RWPE1 (cell line): ENCODE measurements around the gene PIP5K1C.
A peak's percentile ranks its signal among the peaks of the same experiment; 100 is the strongest.

ENCODE experiments used
- CTCF ChIA-PET: fragments of 350-600 bp; sonication (Branson Sonifier 250); formaldehyde crosslinking; extraction: SDS; loops from one replicate; lab custom pipeline; 2021; lab: Yijun Ruan, JAX
- POLR2A ChIA-PET: fragments of 400-600 bp; formaldehyde crosslinking; extraction: SDS; loops from one replicate; lab custom pipeline; 2020; ENCODE audit warnings: antibody characterized with exemption; ENCODE audit not compliant: low non-redundant PET; lab: Yijun Ruan, JAX
- DNase-seq: peaks from one replicate; pipeline ENCODE4 v3.0.0; 2012; ENCODE audit warnings: low spot score
- H3K27ac ChIP-seq: fragments of 450-650 bp; 2 replicates; pipeline ENCODE4 v1.5.1; 2017
- TF ChIP-seq, protein P1 (sequence below): fragments of 450-650 bp; conservative IDR thresholded peaks from 2 replicates; pipeline ENCODE4 v1.5.1; 2017; ENCODE audit warnings: low read depth, mild to moderate bottlenecking

PIP5K1C gene

DNA sequence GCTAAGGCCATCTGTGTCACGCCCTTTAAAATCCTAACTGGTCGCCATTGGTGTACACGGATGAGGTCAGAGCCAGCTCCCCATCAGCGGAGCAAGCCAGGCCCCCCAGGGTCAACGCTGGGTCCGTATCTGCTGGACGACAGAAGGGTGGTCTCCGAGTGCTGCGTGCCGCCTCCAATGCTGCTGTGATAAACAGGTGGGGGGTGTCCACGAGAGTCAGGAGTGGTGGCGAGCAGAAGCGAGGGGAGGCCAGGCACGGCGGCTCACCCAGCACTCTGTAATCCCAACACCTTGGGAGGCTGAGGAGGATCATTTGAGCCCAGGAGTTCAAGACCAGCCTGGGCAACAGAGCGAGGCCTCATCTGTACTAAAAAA, 42.9 kb downstream of the PIP5K1C start:
- CTCF ChIA-PET: interaction anchor here (1.7 kb wide), 1 partner anchor 9 kb away, joined by 6 read pairs; no protein-coding TSS in a partner anchor
- no peak overlapping the region for H3K27ac ChIP-seq
- no peak for DNase-seq
- POLR2A ChIA-PET: no interaction called here
- TF ChIP-seq, protein P1, sequence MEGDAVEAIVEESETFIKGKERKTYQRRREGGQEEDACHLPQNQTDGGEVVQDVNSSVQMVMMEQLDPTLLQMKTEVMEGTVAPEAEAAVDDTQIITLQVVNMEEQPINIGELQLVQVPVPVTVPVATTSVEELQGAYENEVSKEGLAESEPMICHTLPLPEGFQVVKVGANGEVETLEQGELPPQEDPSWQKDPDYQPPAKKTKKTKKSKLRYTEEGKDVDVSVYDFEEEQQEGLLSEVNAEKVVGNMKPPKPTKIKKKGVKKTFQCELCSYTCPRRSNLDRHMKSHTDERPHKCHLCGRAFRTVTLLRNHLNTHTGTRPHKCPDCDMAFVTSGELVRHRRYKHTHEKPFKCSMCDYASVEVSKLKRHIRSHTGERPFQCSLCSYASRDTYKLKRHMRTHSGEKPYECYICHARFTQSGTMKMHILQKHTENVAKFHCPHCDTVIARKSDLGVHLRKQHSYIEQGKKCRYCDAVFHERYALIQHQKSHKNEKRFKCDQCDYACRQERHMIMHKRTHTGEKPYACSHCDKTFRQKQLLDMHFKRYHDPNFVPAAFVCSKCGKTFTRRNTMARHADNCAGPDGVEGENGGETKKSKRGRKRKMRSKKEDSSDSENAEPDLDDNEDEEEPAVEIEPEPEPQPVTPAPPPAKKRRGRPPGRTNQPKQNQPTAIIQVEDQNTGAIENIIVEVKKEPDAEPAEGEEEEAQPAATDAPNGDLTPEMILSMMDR: no peak

DNA sequence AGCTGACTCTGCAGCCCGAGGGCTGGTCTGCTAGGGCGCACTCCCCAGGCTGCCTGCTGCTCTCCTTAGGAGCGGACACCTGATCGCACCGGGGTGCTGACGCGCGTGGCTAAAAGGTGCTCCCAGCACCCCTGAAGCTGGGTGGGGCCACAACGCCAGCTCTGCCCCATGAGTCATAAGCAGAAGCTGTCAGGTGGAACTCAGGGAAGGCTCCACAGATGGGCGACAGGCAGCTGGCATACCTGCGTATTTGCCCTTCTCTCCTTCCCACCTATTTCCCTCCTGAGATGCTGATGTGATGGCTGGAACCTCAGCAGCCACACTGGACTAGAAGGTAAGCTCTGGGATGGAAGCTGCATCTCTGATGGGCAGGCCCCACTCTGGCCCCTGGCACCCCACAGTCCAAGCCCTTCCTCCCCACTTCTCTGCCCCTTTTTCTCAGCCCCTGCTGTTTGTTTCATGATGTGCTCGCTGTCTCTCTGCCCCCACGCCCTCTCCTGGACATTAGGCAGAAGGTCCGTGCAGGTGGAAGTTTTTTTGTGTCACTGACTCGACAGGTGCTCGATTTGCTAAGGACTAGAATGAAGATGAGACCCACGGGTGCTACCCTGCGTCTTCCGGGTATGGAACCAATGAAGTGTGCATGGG, 43.4 kb downstream of the PIP5K1C start:
- peak; percentile 83 for DNase-seq
- peak overlapping the region; percentile 80 for H3K27ac ChIP-seq
- CTCF ChIA-PET: interaction anchor here (0.6 to 1.7 kb wide), 3 partner anchors 10 to 530 kb away, joined by 4 to 6 read pairs (median 6); no protein-coding TSS in a partner anchor
- POLR2A ChIA-PET: no interaction called here
- TF ChIP-seq, protein P1: no peak

GRCh38 chr19:3656073-3656746, 44.1 kb downstream of the PIP5K1C start:
- peak overlapping the region; percentile 80 for H3K27ac ChIP-seq
- TF ChIP-seq, protein P1: no peak
- DNase-seq: peak; percentile 37
- ChIA-PET POLR2A (no interaction called here), CTCF (interaction anchor here (0.6 to 1.7 kb wide), 3 partner anchors 10 to 530 kb away, joined by 4 to 6 read pairs (median 6); no protein-coding TSS in a partner anchor)

DNA sequence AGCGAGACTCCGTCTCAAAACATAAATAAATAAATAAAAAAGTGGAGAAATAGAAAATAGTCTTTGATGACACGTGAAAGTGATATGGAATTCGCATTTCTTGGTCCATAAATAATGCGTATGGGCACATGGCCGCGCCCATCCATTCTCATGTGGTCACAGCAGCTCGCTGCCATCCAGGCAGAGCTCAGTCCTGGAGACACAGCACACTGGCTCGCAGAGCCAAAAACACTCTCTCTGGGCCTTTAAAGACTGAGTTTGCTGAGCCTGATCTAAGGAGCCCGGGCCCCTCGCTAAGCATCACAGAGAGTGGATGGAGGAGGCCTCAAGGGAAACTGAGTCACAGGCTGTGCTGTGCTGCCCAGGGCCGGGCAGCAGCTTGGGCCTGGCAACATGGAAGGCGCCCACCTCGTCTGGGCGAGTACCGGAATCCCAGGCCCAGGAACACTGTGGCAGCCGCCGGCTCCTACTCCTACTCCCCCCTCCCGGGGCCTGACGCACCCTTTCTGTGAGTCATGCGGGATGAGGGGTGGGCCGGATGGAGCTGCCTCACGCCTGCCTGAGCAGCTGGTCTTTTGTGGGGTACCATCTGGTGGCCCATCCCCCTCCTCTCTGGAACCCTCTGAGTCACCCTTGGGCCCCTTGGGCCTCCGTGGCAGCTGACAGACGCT, 44.7 kb downstream of the PIP5K1C start:
- peak overlapping the region; percentile 80 for H3K27ac ChIP-seq
- DNase-seq: peak; percentile 93
- CTCF ChIA-PET: no interaction called here
- TF ChIP-seq, protein P1: no peak
- POLR2A ChIA-PET: no interaction called here

- TF ChIP-seq, protein P1: no peak
- ChIA-PET CTCF (interaction anchor here (0.5 kb wide), 1 partner anchor 117 kb away, joined by 3 read pairs; no protein-coding TSS in a partner anchor), POLR2A (no interaction called here)
- no peak for DNase-seq
- peak overlapping the region; percentile 80; the same call in 1 of the 2 replicates for H3K27ac ChIP-seq
These were observed 46.3 kb downstream of the PIP5K1C start for GRCh38 chr19:3653865-3654513.
